ENCODE data around the gene LHFPL2.

- TF ChIP-seq ZBTB33 (IDR thresholded peaks at IDR 0.05; ENCODE audit: extremely low read depth, insufficient replicate concordance, low read length) (no peak), POLR2AphosphoS5 (IDR thresholded peaks at IDR 0.05; ENCODE audit: low read depth, low read length) (no peak), REST (IDR thresholded peaks at IDR 0.05; ENCODE audit: low read depth) (no peak), MAX (IDR thresholded peaks at IDR 0.05) (no peak), CTCF (IDR thresholded peaks at IDR 0.05 in 2 of 3, conservative IDR thresholded peaks at IDR 0.05 in 1 of 3; ENCODE audit: borderline replicate concordance in 1 of 3, insufficient read depth in 1 of 3, low read depth in 2 of 3, low read length in 2 of 3) (no peak)
Measured at GRCh38 chr5:78547731-78548615, 100.6 kb downstream of the LHFPL2 start.
